ENCODE results near the gene ZSWIM8.

ZSWIM8 gene

DNA sequence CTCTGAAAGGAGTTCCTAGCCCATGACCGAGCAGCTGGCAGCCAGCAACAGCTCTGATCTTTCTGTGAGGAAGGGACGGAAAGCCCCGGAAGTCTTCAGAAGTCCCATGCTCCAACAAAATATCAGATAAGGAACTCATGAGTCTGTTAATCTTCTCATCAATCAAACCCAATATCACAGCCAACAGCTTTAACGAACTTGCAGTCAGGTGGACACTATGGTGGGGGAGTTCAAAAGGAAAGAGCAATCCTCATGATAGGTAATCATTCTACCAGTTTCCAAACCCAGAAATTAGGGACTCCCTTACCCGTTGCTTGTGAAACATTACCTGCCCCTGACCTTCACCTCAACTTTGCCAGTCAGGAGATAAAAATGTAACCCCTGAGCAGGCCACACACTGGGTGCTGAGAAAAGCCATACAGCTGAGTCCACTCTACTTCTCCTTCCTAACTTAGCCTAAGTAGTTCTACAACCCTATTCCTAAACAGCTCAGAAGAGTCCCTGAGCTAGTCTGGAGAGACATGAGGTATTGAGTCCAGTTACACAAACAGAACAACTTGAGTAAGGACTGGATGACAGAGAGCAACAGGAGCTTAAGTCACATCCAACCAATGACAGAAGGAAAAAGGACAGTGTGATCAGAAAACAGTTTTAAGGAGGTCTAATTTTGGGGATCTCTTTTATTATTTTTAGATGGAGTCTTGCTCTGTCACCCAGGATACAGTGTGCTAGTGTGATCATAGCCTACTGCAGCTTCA is 23.8 kb downstream of the ZSWIM8 start:
- TF ChIP-seq CTCF (IDR thresholded peaks at IDR 0.05; ENCODE audit: borderline replicate concordance, control extremely low read depth, extremely low read depth, insufficient read depth, missing control alignments), result no peak
- DNase-seq (ENCODE audit: low spot score), result no peak
- in situ Hi-C loops (cut with MboI; ENCODE audit: low sequenced_read_pairs, unreplicated experiment), result no loop called here

- no peak for TF ChIP-seq CTCF (IDR thresholded peaks at IDR 0.05; ENCODE audit: borderline replicate concordance, control extremely low read depth, extremely low read depth, insufficient read depth, missing control alignments)
- in situ Hi-C loops (cut with MboI; ENCODE audit: low sequenced_read_pairs, unreplicated experiment), result no loop called here
- no peak for DNase-seq (ENCODE audit: low spot score)
Measured at GRCh38 chr10:73810358-73810734, 24.9 kb downstream of the ZSWIM8 start.

DNA sequence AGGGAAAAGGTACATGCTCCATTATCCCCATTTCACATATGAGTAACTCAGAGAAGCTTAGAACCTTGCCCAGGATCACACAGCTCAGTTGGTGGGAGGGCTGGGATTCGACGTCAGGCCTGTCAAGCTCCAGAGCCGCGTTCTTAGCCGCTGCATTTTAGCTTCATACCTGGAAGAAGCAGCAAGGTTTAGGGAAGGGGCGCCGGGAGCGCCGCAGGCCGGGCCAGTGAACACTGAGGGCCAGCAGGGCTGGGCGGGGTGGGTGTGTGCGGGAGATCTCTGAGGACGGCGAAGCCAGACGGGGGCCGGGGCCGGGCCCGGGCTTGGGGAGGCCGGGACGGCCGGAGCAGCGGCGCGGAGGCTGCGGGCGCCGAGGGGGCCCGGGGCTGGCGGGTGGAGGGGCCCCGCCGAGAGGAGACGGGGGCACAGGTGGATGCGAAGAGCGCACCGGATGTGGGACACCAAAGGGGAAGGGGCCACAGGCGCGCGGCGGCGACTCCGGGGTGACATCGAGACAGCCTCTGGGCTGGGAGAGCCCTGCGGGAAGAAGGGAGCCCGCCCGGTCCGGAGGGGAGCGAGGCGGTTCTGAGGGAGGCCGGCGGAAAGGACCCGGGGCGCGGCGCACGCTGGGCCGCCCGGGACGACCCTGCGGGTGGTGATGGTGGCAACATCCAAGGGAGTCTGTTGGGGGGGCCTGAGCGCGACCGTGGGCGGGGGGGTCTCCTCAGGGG is 25.5 kb downstream of the ZSWIM8 start:
- in situ Hi-C loops (cut with MboI; ENCODE audit: low sequenced_read_pairs, unreplicated experiment), result no loop called here
- TF ChIP-seq CTCF (IDR thresholded peaks at IDR 0.05; ENCODE audit: borderline replicate concordance, control extremely low read depth, extremely low read depth, insufficient read depth, missing control alignments), result no peak
- peak; percentile 63 for DNase-seq (ENCODE audit: low spot score)

DNA sequence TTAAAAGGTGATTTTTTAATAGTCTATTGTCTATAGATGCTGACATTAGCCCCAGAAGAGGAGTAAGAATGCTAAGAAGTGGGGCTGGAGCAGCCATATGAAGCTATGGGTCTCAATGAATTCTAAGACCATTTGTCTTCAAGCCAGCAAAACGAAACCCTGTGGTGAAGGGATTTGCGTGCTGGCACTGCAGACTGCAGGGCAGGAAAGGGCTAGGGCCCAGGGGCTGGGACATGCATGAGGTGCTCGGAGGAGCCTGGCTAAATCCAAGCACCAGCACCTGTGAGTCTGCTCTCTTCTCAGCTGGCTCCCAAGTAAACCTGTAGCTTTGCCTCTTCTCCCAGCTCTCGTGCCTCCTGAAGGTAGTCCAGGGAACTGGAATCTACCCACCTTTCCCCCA is 27.3 kb downstream of the ZSWIM8 start:
- TF ChIP-seq CTCF (IDR thresholded peaks at IDR 0.05; ENCODE audit: borderline replicate concordance, control extremely low read depth, extremely low read depth, insufficient read depth, missing control alignments), result no peak
- no peak for DNase-seq (ENCODE audit: low spot score)
- in situ Hi-C loops (cut with MboI; ENCODE audit: low sequenced_read_pairs, unreplicated experiment), result no loop called here

DNA sequence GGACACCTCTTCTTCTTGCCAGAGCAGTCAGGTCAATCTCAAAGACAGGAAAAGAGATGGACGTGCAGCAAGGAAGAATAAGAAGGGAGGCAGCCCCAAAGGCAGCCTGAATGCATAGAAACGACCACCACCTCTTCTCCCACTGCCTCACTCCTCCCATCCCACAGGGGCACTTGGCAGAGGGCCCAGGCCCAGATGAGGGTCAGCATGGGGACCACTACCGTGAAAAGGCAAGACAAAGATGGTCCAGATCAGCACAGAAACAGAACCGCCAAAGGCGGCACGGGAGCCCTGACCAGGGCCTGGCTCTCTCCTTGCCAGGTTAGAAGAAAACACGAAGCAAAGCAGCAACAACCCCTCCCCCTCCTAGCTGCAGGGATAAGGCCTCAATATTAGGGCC is 27.9 kb downstream of the ZSWIM8 start:
- DNase-seq (ENCODE audit: low spot score), result no peak
- in situ Hi-C loops (cut with MboI; ENCODE audit: low sequenced_read_pairs, unreplicated experiment), result no loop called here
- TF ChIP-seq CTCF (IDR thresholded peaks at IDR 0.05; ENCODE audit: borderline replicate concordance, control extremely low read depth, extremely low read depth, insufficient read depth, missing control alignments), result no peak

GRCh38 chr10:73814276-73814895 is 29.0 kb downstream of the ZSWIM8 start:
- in situ Hi-C loops (cut with MboI; ENCODE audit: low sequenced_read_pairs, unreplicated experiment), result no loop called here
- no peak for DNase-seq (ENCODE audit: low spot score)
- TF ChIP-seq CTCF (IDR thresholded peaks at IDR 0.05; ENCODE audit: borderline replicate concordance, control extremely low read depth, extremely low read depth, insufficient read depth, missing control alignments), result no peak
